GM12801 (cell line): ENCODE measurements around the gene GSG1L.

Source experiments
- CTCF ChIP-seq: IDR thresholded peaks from one replicate; pipeline ENCODE4 v1.5.1; 2011; ENCODE audit warnings: control low read depth; ENCODE audit not compliant: insufficient read length; ENCODE audit errors: extremely low read depth

The GSG1L gene

GRCh38 chr16:27921134-27921533 lies 142.4 kb downstream of the GSG1L start:
- TF ChIP-seq CTCF: no peak

- TF ChIP-seq CTCF: no peak
Observed at GRCh38 chr16:27920391-27920891, 143.1 kb downstream of the GSG1L start.

- TF ChIP-seq CTCF: no peak
Observed at GRCh38 chr16:27918755-27919154, 144.8 kb downstream of the GSG1L start.

- TF ChIP-seq CTCF: no peak
Observed at GRCh38 chr16:27917949-27918348, 145.6 kb downstream of the GSG1L start.

- no peak for TF ChIP-seq CTCF
Observed at GRCh38 chr16:27911486-27911885, 152.0 kb downstream of the GSG1L start.

GRCh38 chr16:27907457-27907972 lies 156.0 kb downstream of the GSG1L start:
- TF ChIP-seq CTCF: no peak

- no peak for TF ChIP-seq CTCF
Observed at GRCh38 chr16:27906883-27907282, 156.6 kb downstream of the GSG1L start.
